Stimulated activated CD4-positive, alpha-beta T cell treated with anti-CD3 and anti-CD28 coated beads, Interleukin-4, amount 100 ng/mL, for 1 hour (primary cell): Measurements from ENCODE around the gene CD47.

ENCODE experiments used
- DNase-seq: peaks from one replicate; pipeline ENCODE4 v3.0.0-alpha.2; 2020

Gene CD47

DNA sequence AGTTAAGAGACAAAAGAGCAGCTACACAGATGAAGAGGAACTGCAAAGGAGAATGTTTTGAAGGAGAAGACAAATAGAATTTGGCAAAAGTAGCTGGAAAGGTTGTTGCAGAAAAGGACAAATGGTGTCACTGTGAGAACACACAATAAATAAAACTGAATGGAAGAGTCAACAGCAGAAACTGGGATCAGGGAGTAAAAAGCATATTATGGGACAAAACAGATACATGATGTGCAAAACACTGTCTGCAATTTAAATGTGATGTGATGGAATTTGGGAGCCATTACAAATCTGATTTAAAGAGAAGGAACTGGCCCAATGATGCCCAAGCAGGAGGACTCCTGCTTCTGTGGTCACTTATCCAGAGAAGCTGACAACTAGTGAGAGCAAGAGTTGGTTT is 46.1 kb downstream of the CD47 start:
- DNase-seq, result no peak

DNA sequence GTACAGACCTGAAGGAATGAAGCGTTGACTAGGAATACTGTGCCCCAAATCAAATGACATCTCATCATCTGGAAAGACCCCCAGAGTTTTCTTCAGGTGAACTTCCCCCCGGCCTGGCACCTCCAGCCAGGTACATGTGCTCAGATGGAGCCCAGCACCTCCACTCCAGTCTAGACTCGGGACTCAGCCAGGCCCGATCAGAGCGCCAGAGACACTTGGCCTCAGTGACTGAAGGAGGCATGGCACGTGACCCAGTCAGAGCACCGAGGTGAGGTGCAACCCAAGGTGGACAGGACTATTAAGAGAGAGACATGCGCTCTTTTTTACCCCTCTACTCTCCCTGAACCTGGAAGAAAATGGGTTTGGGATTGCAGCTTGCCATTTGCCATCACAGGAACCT is 48.5 kb downstream of the CD47 start:
- DNase-seq, result no peak

DNA sequence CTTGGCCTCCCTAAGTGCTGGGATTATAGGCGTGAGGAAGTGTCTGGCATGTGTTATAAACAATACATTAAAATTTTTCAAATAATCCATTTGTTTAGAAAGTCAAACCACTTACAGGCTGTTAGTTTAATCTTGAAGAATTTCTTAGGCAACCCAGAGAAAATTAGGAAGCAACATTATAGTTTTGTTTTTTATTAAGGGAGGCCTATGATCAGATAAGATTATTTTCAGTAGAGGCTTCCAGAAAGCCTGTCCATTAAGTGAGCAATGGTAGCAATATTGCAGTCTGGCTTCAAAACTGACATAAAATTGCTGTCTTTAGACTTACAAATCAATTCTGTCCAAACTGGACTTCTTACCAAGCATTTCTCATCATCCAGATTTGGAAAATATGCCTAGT is 49.6 kb downstream of the CD47 start:
- no peak for DNase-seq

DNA sequence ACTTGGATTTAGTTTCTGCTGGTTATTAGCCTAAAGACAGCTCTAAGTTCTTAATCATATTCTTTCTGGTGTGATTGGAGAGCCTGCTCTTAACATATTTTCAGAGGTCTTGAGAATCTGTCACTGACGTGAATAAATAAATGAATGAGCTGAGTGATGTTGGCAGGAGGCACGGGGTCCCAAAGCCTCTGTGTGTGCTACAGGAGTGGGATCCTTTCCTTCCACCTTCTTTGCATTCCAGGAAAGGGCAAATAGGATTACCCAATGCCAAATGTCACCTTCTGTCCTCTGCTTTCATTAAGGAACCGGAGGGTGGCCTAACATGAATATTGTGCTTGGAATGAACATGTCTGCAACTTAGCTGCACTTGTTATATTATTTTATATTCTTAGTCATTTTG is 53.1 kb downstream of the CD47 start:
- no peak for DNase-seq

DNA sequence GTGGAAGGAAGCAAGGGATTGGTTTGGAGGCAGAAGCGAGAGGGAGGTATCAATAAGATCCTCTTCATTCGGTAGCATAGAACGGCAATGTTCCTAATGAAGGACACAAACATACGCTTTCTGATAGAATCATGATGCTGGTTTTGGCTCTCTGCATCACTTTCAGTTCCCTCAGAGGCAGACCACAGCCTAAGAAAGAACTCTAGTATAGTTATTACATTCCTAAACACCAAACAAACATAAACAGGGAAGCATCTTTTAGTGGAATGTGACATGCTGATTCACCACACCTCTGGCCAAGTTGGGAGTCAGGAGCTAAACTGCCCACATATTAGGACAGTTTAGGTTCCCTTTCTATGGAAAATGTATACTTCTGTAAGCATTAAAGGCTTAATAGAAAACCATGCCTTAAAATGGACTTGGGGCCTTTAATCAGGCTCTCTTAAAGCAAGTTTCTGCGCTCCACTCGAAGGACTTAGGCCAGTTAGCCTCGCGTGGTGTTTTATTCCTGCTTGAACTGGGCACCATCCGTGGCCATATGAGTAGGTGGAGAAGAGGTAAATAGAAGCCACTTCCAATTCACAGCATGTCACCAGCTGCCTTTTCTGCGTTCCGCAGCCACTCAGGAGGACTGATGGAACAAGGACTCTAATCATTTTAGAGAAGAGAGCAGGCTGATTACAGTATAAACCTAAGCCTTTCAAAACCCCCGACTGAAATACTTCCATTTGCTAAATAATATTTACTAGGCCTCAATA is 53.7 kb downstream of the CD47 start:
- DNase-seq, result no peak

DNA sequence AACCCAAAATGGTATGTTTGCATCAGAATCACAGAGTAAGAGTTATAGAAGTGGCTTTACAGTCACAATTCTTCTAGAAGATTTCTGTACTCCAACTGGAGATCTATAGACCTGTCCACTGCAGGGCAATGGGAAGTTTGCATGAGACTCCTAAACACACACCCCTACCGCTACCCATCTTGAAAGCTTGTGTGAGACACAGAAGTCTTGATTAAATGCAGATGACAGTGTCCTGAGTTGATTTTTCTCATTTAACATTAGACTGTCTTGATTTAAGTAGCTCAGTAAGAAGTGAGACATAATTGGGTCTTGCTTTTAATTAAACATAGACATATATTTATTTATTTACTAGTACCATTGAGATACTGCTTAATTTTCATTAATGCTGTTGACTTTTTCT is 54.4 kb downstream of the CD47 start:
- no peak for DNase-seq

DNA sequence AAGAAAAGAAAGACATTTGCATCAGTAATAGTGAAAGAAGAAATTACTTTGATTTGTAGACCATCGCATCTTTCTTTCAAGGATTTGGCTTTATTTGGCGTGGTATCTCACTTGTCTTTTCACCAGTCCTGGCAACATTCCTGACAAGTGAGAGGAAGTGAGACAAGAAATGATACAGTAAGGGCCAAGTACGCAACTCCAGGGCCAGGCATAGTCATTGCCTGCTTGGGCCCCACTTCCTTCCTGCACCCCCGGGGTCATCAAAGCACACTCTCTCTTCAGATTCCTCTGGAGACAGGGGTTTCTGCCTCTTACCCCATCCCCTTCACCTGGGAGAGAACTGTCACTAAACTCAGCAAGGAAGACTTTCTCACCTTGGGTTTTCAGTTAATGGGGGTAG is 55.1 kb downstream of the CD47 start:
- DNase-seq, result no peak

DNA sequence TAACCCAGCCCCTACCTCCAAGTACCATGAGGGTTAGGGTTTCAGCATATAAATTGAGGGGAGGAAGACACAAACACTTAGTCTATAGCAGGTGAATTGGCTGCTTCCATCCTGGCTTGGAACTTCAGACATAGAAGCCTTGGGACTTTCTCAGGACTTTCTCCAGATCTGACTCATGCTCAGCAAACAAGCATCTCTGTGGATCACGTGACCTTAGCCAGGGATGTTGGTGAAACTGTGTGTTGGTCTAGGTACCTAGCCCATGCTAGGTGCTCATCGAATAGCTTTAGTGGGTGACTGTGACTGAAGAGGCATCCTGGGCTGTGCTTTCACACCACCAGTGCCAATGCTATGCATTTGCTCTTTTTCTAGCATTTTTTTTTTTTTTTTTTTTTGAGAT is 58.9 kb downstream of the CD47 start:
- no peak for DNase-seq

DNA sequence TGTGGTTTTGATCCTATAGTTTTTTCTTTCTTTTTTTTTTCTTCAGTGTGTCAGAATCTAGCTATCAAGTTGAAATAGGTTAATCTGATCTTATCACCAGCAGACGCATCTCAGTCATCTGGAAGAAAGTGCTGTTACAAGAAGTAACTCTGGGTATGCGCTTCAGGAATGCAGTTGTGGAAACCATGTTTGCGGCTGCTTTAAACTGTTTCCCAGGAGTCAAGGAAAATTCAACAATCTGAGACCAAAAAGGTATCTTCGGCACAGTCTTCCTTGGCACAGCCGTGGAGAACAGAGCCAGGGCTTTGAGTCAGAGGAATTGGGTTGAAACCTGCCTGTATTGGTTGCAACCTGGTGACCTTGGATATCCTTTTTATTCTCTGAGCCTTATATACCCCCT is 59.9 kb downstream of the CD47 start:
- no peak for DNase-seq

DNA sequence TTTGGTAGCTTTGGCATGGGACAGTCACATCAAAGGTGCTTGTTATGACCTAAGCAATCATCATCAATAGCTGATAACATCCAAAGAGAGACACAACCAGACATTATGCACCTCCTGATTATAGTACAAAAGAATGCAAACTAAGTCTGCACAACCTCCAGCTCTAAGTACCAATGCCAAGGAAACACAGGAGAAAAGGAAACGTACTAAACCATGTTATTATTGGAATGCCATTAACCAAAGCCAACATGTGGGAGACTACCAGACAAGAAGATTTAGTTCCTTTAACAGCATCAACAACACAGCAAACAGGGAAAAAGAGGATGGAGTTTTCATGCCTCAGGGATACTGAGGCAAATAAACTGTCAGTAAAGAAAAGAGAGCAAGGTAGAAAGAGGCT is 61.4 kb downstream of the CD47 start:
- no peak for DNase-seq

DNA sequence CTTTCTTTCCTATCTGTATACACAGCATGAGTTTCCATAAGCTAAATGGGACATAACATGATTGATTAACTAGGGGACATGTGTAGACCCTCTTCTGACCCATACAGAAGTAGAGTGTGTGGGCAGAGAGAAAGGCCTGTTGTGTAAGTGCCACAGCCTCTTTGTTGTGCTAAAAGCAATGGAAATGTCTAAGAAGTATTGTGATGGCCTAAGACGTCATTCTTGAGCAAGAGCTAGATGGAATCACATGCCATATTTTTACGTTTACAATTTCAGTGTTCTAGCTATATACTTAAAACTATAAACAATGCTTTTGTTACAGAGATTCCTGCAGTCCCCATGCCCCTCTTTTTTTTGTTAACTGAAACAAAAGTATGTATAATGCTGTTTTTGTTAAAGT is 61.9 kb downstream of the CD47 start:
- DNase-seq, result no peak

DNA sequence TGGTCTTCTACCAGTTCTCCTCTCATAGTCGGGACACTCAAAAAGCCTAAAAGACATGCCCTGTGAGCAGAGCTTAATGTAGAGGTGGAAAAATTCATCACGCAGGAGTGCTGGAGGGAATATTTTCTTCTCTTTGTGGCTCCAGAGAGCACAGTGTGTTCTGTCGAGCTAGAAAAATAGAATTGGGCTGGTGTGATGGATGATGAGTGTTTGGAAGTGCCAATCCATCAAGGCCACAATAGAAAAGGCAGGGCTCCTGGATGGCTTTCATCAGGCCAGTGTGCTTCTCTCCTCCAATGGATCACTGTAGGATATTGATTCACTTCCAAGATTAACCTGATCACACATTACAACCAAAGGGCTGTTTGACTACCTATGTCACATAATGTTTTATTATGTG is 65.7 kb downstream of the CD47 start:
- DNase-seq, result no peak

DNA sequence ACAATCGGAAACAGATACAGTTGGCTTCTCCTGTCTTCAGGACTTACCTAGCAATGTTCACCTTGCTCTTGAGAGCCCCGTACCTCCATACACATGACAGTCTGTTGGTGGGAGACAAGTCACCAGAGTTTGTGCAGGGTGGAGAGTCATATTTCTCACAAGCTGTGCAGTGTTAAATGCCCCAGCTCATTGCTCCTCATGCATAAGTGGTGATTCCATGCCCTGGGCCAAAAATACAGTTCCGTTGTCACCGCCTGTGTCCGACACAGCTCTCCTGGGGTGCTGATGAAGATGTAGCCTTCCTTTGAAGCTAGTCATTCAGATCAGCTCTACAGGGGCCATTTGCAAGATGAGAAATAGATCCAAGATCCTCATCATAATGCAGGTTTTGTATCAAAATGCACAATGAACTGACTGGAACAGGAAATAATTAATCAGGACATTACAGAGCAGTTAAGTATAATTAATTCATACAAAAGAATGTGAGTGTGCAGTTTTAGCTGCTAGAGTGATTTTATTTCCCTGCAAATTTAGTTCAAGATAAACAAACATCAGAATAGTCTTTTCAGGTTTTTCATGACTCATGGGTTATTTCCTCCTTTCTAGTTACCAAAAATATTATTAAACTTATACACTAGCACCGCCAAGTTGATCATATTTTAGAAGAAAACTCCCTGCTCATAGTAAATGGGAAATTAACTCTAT is 66.5 kb downstream of the CD47 start:
- DNase-seq, result no peak

DNA sequence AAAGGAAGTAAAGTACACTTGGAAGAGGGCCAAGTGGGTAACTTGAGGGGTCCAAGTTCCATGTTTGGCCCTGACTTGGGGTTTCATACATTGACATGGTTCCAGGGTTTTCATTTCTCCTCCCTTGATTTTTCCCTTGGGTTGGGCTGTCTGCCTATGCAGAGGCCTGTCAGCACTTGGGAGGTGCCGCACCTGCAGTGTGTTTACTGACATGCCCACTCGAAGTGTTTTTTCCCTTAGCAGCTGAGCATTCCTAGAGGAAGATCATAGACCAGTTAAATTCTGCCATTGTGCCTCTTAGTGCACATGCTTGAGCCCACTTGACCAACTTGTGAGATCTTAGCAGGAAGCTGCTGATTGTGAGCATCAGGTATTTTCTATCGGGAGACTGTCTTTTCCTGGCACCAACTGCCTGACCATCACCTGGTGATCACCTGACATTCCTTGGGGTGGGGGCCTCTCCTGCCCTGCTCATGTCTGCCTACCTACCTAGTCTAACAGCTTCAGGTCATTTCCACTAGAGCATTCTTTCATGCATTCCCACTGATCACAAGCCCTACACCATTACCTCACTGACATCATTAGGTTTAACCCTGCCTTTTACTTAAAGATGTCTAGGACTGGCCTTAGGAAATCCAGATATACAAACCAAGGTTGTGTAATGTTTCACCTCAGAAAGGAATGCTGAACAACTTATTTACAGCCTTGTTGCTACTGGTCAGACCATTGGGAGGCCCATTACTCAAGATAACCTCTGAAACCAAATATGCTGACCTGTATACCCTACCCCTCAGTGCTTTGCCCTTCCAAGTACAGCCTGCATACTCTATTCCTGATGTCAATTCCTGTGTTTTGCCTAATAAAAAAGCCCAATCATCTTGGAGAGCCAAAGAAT is 68.3 kb downstream of the CD47 start:
- DNase-seq, result no peak

DNA sequence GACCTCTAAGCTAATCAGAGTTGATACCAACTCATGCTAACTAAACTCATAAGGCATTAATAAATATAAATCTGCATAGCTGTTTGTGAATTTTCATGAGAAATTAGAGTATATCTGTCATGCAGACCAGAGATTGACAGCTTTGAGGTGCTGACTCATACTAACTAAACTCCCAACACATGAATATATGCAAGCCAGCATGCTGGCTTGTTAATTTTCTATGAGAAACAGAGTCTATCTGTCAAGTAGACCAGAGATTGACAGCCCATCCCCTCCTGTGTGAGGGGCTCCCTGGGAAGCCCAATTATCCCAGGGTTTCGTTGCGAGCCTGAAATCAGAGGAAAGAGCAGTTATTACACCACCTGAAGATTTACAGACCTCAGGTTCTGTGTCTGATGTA is 69.3 kb downstream of the CD47 start:
- DNase-seq, result no peak

DNA sequence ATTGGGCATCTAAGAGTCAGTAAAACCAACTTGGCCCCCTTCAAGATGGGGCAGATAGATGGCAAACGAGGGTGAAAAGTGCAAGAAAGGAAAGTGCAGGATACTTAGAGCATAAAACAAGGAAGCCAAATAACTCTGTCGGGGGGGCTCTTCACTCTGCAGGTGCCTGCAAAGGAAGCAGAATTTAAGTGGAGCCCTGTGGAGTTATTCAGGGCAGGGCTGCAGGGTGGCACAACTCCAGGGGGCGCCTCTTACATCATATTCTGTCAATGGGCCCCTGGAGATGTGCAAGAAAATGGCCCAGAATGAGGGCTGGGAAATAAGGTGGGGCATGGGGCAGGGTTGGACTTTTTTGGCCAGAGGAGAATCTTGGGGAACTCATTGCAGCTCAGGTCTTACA is 69.7 kb downstream of the CD47 start:
- DNase-seq, result no peak

DNA sequence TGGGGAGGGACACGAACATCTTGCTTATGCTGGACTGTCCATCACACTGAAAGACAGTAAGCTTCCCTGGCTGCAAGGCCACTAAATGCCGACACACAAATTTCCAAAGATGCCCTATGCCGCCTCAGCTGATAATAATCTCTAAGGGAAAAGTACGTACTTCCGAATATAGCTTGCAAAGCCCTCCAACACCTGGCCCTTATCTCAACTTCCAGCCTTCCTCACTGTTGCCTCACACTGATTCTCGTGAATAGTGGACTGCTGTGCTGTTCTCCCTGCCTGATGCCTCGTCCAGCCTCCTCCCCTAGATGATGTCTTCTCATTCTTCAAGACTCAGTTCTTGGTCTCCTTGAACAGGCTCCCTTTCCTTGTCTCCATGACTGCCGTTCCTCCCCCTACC is 72.3 kb downstream of the CD47 start:
- DNase-seq, result no peak

DNA sequence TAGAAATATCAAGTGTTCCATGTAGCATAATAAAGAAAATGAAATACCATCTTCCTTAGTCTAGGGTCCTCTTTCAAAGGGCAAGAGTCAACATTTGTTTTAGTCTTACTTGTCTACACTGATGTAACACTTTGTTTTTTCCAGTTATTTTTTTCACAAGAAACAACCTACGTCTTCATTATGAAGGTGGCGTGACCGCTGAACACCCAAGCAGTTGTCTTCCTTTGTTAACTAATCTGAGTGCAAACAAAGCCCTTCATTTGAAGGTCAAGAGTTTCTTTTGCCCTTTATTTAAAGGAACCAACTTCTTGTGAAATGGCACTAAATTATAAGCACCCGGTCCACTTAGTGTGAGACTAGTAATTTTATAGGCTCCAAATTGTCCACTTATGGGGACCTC is 73.2 kb downstream of the CD47 start:
- DNase-seq, result no peak

DNA sequence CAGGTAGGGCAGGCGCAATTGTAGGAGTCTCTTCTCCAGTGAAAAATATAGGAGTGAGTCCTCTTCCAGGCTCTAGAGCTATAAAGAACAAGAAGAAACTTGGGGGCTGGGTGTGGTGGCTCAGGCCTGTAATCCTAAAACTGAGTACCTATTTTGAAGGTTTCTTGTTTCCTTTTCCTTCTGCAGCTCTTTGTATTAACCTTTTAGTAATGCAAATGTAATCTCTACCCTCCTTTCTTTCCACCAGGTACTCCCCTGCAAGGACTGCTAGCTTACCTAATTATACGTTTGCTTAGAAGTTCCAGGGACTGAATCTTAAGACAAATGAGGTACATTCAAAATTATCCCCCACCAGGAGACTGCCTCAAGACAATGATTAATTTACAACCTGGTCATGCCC is 75.9 kb downstream of the CD47 start:
- DNase-seq, result no peak

DNA sequence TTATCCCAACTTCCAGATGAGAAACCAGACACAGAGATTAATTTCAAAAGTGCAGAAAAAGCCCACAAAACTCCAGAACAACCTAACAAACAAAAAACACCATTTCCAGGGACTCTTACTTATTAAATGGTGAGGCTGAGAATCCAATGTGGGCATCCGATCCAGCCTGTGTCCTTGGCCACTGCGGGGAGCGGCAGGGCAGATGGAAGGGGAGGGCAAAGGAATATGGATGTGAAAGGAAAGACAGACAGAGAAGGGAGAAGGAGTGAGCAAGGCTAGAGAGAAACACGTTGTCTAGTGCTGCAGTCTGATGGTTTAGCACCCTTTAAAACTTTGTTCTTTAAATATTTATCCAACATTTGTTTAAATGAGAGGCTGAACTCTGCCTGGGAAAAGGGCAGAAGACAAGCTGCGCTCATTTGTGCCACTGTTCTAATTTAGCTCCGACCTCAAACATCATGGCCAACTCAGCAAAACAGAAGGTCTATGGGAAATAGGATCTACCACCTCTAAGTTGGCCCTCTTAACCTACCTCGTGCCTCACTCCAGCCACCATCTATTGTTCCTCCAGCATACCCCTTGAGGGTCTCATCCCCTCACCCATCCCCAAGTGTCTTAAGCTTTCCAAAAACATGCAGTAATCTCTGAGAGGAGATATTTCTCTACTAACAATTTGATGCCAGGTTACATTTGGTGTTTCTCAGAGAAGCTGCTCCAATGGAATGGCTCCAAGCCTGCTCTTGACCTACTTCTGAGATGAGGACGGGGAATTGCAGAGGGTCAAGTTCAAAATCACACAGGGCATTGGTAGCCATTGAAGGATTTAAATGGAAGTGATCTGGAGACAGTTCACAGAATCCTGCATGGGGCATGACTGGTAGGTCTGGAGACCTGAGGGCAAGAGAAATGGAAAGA is 77.4 kb downstream of the CD47 start:
- DNase-seq, result no peak

DNA sequence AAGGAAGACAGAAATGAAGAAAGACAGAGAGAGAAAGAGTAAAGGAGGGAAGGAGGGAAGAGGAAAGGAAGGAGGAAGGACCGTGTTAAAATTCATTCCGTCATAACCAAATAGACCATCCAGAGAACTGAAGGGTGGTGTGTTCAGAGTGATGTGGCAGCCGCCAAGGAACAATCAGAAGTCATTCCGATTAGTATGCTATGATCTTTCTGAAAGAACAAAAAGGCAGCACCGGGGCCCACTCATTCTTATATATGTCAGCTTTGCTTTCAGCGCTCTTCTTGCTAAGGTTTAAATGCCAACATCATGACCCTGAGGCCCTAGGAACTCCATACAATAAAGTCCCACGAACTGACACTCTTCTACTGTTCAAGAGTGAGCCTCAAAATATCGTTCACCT is 78.5 kb downstream of the CD47 start:
- DNase-seq, result no peak

DNA sequence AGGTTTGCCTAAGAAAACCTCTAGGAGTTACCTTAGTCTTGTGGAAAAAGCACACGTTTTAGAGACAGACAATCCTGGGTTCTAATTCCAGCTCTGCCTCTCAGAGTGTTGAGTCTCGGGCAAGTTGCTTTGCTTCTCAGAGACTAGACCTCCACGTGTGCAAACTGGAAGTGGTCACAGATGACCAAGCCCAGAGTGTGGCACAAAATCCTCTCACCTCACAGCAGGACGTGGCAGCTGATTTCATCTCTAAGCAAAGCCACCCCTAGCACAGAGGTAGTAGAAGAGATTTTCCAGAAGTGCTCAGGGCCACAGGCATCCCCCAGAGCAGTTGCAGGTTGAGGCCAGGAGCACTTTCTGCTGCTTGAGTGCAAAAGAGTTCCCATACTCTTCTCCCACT is 79.2 kb downstream of the CD47 start:
- no peak for DNase-seq
